ENCODE data around the gene VAMP3.

GRCh38 chr1:7747605-7748004 is 23.5 kb upstream of the VAMP3 start:
- TF ChIP-seq CTCF (optimal IDR thresholded peaks at IDR 0.05 in 1 of 3, IDR thresholded peaks at IDR 0.05 in 1 of 3, conservative IDR thresholded peaks at IDR 0.05 in 1 of 3; ENCODE audit: extremely low read depth in 1 of 3, insufficient read depth in 2 of 3, low read length in 3 of 3) (no peak), EZH2 (IDR thresholded peaks at IDR 0.05; ENCODE audit: low read length) (no peak)
